OCI-LY1 (cell line): ENCODE data around the gene HIRA.

Experiments used
- EZH2 ChIP-seq: fragments of 200-600 bp; sonication (generic), shearing (Covaris generic); IDR thresholded peaks from 2 replicates; pipeline ENCODE4 v1.8.0; 2017; ENCODE audit warnings: borderline replicate concordance, mixed run types, mild to moderate bottlenecking, antibody characterized with exemption, low read length, moderate library complexity, mixed read lengths
- TF ChIP-seq, protein P1 (sequence below): fragments of 200-600 bp; sonication (generic), shearing (Covaris generic); IDR thresholded peaks from 2 replicates; pipeline ENCODE4 v1.5.1; 2017; ENCODE audit warnings: mild to moderate bottlenecking, antibody characterized with exemption, low read length, moderate library complexity, mixed read lengths

DNA sequence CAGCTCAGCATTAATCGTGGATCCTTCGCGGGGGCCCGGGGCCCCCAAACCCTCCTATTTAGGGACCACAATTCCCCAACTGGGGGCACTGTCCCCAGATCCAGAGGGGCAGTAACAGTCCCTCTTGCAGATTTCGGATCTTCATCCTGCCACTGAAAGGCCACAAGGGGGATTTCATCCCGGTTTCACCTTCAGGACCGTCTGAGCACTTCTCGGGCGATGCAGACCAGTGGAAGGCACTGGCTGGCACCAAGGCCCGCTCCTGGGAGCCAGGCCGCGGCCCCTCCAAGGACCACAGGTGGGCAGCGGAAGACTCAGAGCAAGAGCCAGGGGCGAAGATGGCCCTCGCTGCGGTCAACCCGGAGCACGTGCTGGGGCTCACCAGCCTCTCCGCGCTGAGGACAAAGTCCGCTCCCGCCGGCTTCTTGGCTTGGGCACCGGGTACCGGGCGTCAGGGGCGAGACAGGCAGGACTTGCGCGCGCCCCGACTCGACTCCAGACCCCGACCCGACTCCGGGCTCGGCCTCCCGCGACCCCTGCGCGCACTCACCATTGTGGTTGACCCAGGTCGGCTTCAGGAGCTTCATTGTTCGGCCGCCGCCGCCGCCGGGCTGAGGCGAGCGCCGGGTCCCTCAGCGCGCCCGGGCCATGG is 517 bp downstream of the HIRA start:
- TF ChIP-seq, protein P1, sequence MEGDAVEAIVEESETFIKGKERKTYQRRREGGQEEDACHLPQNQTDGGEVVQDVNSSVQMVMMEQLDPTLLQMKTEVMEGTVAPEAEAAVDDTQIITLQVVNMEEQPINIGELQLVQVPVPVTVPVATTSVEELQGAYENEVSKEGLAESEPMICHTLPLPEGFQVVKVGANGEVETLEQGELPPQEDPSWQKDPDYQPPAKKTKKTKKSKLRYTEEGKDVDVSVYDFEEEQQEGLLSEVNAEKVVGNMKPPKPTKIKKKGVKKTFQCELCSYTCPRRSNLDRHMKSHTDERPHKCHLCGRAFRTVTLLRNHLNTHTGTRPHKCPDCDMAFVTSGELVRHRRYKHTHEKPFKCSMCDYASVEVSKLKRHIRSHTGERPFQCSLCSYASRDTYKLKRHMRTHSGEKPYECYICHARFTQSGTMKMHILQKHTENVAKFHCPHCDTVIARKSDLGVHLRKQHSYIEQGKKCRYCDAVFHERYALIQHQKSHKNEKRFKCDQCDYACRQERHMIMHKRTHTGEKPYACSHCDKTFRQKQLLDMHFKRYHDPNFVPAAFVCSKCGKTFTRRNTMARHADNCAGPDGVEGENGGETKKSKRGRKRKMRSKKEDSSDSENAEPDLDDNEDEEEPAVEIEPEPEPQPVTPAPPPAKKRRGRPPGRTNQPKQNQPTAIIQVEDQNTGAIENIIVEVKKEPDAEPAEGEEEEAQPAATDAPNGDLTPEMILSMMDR: peak; percentile 20; the same call in 1 of the 2 replicates
- TF ChIP-seq EZH2: no peak
